ENCODE measurements around the gene CSF2.
"Not testable (repeated sequence)": the region's sequence is repeated elsewhere in the genome, so short reads cannot be mapped to it uniquely, and the experiment has no call there.

Gene CSF2

GRCh38 chr5:132087176-132087575, 13.6 kb downstream of the CSF2 start:
- DNase-seq (ENCODE audit: low spot score): no peak

- no peak for DNase-seq (ENCODE audit: low spot score)
These were observed 14.1 kb downstream of the CSF2 start for GRCh38 chr5:132087661-132088060.

- DNase-seq (ENCODE audit: low spot score): no peak
These were observed 15.8 kb downstream of the CSF2 start for GRCh38 chr5:132089363-132089762.

- DNase-seq (ENCODE audit: low spot score): no peak
These were observed 16.5 kb downstream of the CSF2 start for GRCh38 chr5:132090107-132090506.

GRCh38 chr5:132093271-132093670, 19.7 kb downstream of the CSF2 start:
- no peak for DNase-seq (ENCODE audit: low spot score)

GRCh38 chr5:132094393-132095076, 20.9 kb downstream of the CSF2 start:
- peak; percentile 82 for DNase-seq (ENCODE audit: low spot score)

- no peak for DNase-seq (ENCODE audit: low spot score)
These were observed 21.5 kb downstream of the CSF2 start for GRCh38 chr5:132095077-132095410.

- DNase-seq (ENCODE audit: low spot score): no peak
These were observed 21.9 kb downstream of the CSF2 start for GRCh38 chr5:132095424-132095972.

GRCh38 chr5:132096904-132097303, 23.3 kb downstream of the CSF2 start:
- DNase-seq (ENCODE audit: low spot score): no peak

- DNase-seq (ENCODE audit: low spot score): no peak
These were observed 24.6 kb downstream of the CSF2 start for GRCh38 chr5:132098151-132098594.

GRCh38 chr5:132098621-132099020, 25.0 kb downstream of the CSF2 start:
- DNase-seq (ENCODE audit: low spot score): no peak

GRCh38 chr5:132099076-132099748, 25.6 kb downstream of the CSF2 start:
- no peak for DNase-seq (ENCODE audit: low spot score)

GRCh38 chr5:132099905-132100304, 26.3 kb downstream of the CSF2 start:
- no peak for DNase-seq (ENCODE audit: low spot score)

GRCh38 chr5:132100672-132101261, 27.2 kb downstream of the CSF2 start:
- DNase-seq (ENCODE audit: low spot score): no peak

- no peak for DNase-seq (ENCODE audit: low spot score)
These were observed 27.8 kb downstream of the CSF2 start for GRCh38 chr5:132101385-132101880.

GRCh38 chr5:132102101-132102701, 28.6 kb downstream of the CSF2 start:
- DNase-seq (ENCODE audit: low spot score): no peak

- no peak for DNase-seq (ENCODE audit: low spot score)
These were observed 29.3 kb downstream of the CSF2 start for GRCh38 chr5:132102944-132103331.

GRCh38 chr5:132103332-132103951, 29.9 kb downstream of the CSF2 start:
- DNase-seq (ENCODE audit: low spot score): peak; percentile 87

- DNase-seq (ENCODE audit: low spot score): no peak
These were observed 30.4 kb downstream of the CSF2 start for GRCh38 chr5:132103969-132104391.

GRCh38 chr5:132104556-132104955, 31.0 kb downstream of the CSF2 start:
- DNase-seq (ENCODE audit: low spot score): no peak

GRCh38 chr5:132105688-132106087, 32.1 kb downstream of the CSF2 start:
- DNase-seq (ENCODE audit: low spot score): no peak

GRCh38 chr5:132108495-132108894, 34.9 kb downstream of the CSF2 start:
- not testable (repeated sequence) for DNase-seq (ENCODE audit: low spot score)
